Measurements from ENCODE around the gene AUTS2.

AUTS2 gene

GRCh38 chr7:70778585-70778984, 1180.3 kb downstream of the AUTS2 start:
- Histone ChIP-seq H3K27ac (ENCODE audit: low read depth, low read length) (no peak overlapping the region), H3K36me3 (ENCODE audit: control insufficient read depth in 1 of 2, insufficient read depth in 2 of 2, low read length in 2 of 2) (peaks cover 10 to 59% of the 10 kb centered on the region in 2 donors), H3K4me1 (ENCODE audit: control insufficient read depth in 1 of 2, insufficient read depth in 2 of 2, low read length in 2 of 2) (no peaks in the 10 kb centered on the region), H3K9ac (ENCODE audit: low read depth in 1 of 2, low read length in 2 of 2) (no peak overlapping the region), H3K4me3 (ENCODE audit: low read depth in 1 of 2, low read length in 2 of 2) (no peak overlapping the region), H3K27me3 (ENCODE audit: control insufficient read depth in 1 of 2, insufficient read depth in 2 of 2, low read length in 2 of 2) (no peaks in the 10 kb centered on the region), H3K9me3 (ENCODE audit: control insufficient read depth in 1 of 2, low read length in 2 of 2) (no peaks in the 10 kb centered on the region)

- H3K36me3 ChIP-seq (ENCODE audit: control insufficient read depth in 1 of 2, insufficient read depth in 2 of 2, low read length in 2 of 2) = peaks cover 6 to 59% of the 10 kb centered on the region in 2 donors
- no peaks in the 10 kb centered on the region for H3K9me3 ChIP-seq (ENCODE audit: control insufficient read depth in 1 of 2, low read length in 2 of 2)
- no peak overlapping the region for H3K4me3 ChIP-seq (ENCODE audit: low read depth in 1 of 2, low read length in 2 of 2)
- H3K4me1 ChIP-seq (ENCODE audit: control insufficient read depth in 1 of 2, insufficient read depth in 2 of 2, low read length in 2 of 2) = no peaks in the 10 kb centered on the region
- H3K9ac ChIP-seq (ENCODE audit: low read depth in 1 of 2, low read length in 2 of 2) = no peak overlapping the region
- H3K27ac ChIP-seq (ENCODE audit: low read depth, low read length) = no peak overlapping the region
- H3K27me3 ChIP-seq (ENCODE audit: control insufficient read depth in 1 of 2, insufficient read depth in 2 of 2, low read length in 2 of 2) = no peaks in the 10 kb centered on the region
Observed at GRCh38 chr7:70779321-70779720, 1181.0 kb downstream of the AUTS2 start.

GRCh38 chr7:70781922-70782311, 1183.6 kb downstream of the AUTS2 start:
- no peak overlapping the region for H3K27ac ChIP-seq (ENCODE audit: low read depth, low read length)
- H3K9me3 ChIP-seq (ENCODE audit: control insufficient read depth in 1 of 2, low read length in 2 of 2) = no peaks in the 10 kb centered on the region
- H3K4me3 ChIP-seq (ENCODE audit: low read depth in 1 of 2, low read length in 2 of 2) = no peak overlapping the region
- no peaks in the 10 kb centered on the region for H3K4me1 ChIP-seq (ENCODE audit: control insufficient read depth in 1 of 2, insufficient read depth in 2 of 2, low read length in 2 of 2)
- no peak overlapping the region for H3K9ac ChIP-seq (ENCODE audit: low read depth in 1 of 2, low read length in 2 of 2)
- H3K27me3 ChIP-seq (ENCODE audit: control insufficient read depth in 1 of 2, insufficient read depth in 2 of 2, low read length in 2 of 2) = no peaks in the 10 kb centered on the region
- peaks cover 21 to 80% of the 10 kb centered on the region in 2 donors for H3K36me3 ChIP-seq (ENCODE audit: control insufficient read depth in 1 of 2, insufficient read depth in 2 of 2, low read length in 2 of 2)

- Histone ChIP-seq H3K27ac (ENCODE audit: low read depth, low read length) (no peak overlapping the region), H3K27me3 (ENCODE audit: control insufficient read depth in 1 of 2, insufficient read depth in 2 of 2, low read length in 2 of 2) (no peaks in the 10 kb centered on the region), H3K4me1 (ENCODE audit: control insufficient read depth in 1 of 2, insufficient read depth in 2 of 2, low read length in 2 of 2) (no peaks in the 10 kb centered on the region), H3K4me3 (ENCODE audit: low read depth in 1 of 2, low read length in 2 of 2) (no peak overlapping the region), H3K36me3 (ENCODE audit: control insufficient read depth in 1 of 2, insufficient read depth in 2 of 2, low read length in 2 of 2) (peaks cover 21 to 79% of the 10 kb centered on the region in 2 donors), H3K9me3 (ENCODE audit: control insufficient read depth in 1 of 2, low read length in 2 of 2) (no peaks in the 10 kb centered on the region), H3K9ac (ENCODE audit: low read depth in 1 of 2, low read length in 2 of 2) (no peak overlapping the region)
Observed at GRCh38 chr7:70782796-70783195, 1184.5 kb downstream of the AUTS2 start.

GRCh38 chr7:70785427-70785826, 1187.2 kb downstream of the AUTS2 start:
- Histone ChIP-seq H3K36me3 (ENCODE audit: control insufficient read depth in 1 of 2, insufficient read depth in 2 of 2, low read length in 2 of 2) (peaks cover 21 to 80% of the 10 kb centered on the region in 2 donors), H3K4me3 (ENCODE audit: low read depth in 1 of 2, low read length in 2 of 2) (no peak overlapping the region), H3K27ac (ENCODE audit: low read depth, low read length) (no peak overlapping the region), H3K9ac (ENCODE audit: low read depth in 1 of 2, low read length in 2 of 2) (no peak overlapping the region), H3K9me3 (ENCODE audit: control insufficient read depth in 1 of 2, low read length in 2 of 2) (no peaks in the 10 kb centered on the region), H3K4me1 (ENCODE audit: control insufficient read depth in 1 of 2, insufficient read depth in 2 of 2, low read length in 2 of 2) (no peaks in the 10 kb centered on the region), H3K27me3 (ENCODE audit: control insufficient read depth in 1 of 2, insufficient read depth in 2 of 2, low read length in 2 of 2) (no peaks in the 10 kb centered on the region)

GRCh38 chr7:70786076-70786475, 1187.8 kb downstream of the AUTS2 start:
- Histone ChIP-seq H3K4me1 (ENCODE audit: control insufficient read depth in 1 of 2, insufficient read depth in 2 of 2, low read length in 2 of 2) (no peaks in the 10 kb centered on the region), H3K9me3 (ENCODE audit: control insufficient read depth in 1 of 2, low read length in 2 of 2) (no peaks in the 10 kb centered on the region), H3K9ac (ENCODE audit: low read depth in 1 of 2, low read length in 2 of 2) (no peak overlapping the region), H3K27ac (ENCODE audit: low read depth, low read length) (no peak overlapping the region), H3K4me3 (ENCODE audit: low read depth in 1 of 2, low read length in 2 of 2) (no peak overlapping the region), H3K27me3 (ENCODE audit: control insufficient read depth in 1 of 2, insufficient read depth in 2 of 2, low read length in 2 of 2) (no peaks in the 10 kb centered on the region), H3K36me3 (ENCODE audit: control insufficient read depth in 1 of 2, insufficient read depth in 2 of 2, low read length in 2 of 2) (peaks cover 21 to 86% of the 10 kb centered on the region in 2 donors)

- Histone ChIP-seq H3K9me3 (ENCODE audit: control insufficient read depth in 1 of 2, low read length in 2 of 2) (no peaks in the 10 kb centered on the region), H3K4me1 (ENCODE audit: control insufficient read depth in 1 of 2, insufficient read depth in 2 of 2, low read length in 2 of 2) (no peaks in the 10 kb centered on the region), H3K27ac (ENCODE audit: low read depth, low read length) (no peak overlapping the region), H3K27me3 (ENCODE audit: control insufficient read depth in 1 of 2, insufficient read depth in 2 of 2, low read length in 2 of 2) (no peaks in the 10 kb centered on the region), H3K36me3 (ENCODE audit: control insufficient read depth in 1 of 2, insufficient read depth in 2 of 2, low read length in 2 of 2) (peaks cover 18 to 85% of the 10 kb centered on the region in 2 donors), H3K9ac (ENCODE audit: low read depth in 1 of 2, low read length in 2 of 2) (no peak overlapping the region), H3K4me3 (ENCODE audit: low read depth in 1 of 2, low read length in 2 of 2) (no peak overlapping the region)
Observed at GRCh38 chr7:70787286-70787685, 1189.0 kb downstream of the AUTS2 start.

GRCh38 chr7:70787771-70788170, 1189.5 kb downstream of the AUTS2 start:
- H3K4me1 ChIP-seq (ENCODE audit: control insufficient read depth in 1 of 2, insufficient read depth in 2 of 2, low read length in 2 of 2) = no peaks in the 10 kb centered on the region
- H3K9ac ChIP-seq (ENCODE audit: low read depth in 1 of 2, low read length in 2 of 2) = no peak overlapping the region
- no peaks in the 10 kb centered on the region for H3K9me3 ChIP-seq (ENCODE audit: control insufficient read depth in 1 of 2, low read length in 2 of 2)
- H3K27me3 ChIP-seq (ENCODE audit: control insufficient read depth in 1 of 2, insufficient read depth in 2 of 2, low read length in 2 of 2) = no peaks in the 10 kb centered on the region
- H3K4me3 ChIP-seq (ENCODE audit: low read depth in 1 of 2, low read length in 2 of 2) = no peak overlapping the region
- peaks cover 15 to 83% of the 10 kb centered on the region in 2 donors for H3K36me3 ChIP-seq (ENCODE audit: control insufficient read depth in 1 of 2, insufficient read depth in 2 of 2, low read length in 2 of 2)
- no peak overlapping the region for H3K27ac ChIP-seq (ENCODE audit: low read depth, low read length)

- Histone ChIP-seq H3K9ac (ENCODE audit: low read depth in 1 of 2, low read length in 2 of 2) (no peak overlapping the region), H3K36me3 (ENCODE audit: control insufficient read depth in 1 of 2, insufficient read depth in 2 of 2, low read length in 2 of 2) (peaks cover 15 to 79% of the 10 kb centered on the region in 2 donors), H3K27ac (ENCODE audit: low read depth, low read length) (no peak overlapping the region), H3K4me1 (ENCODE audit: control insufficient read depth in 1 of 2, insufficient read depth in 2 of 2, low read length in 2 of 2) (no peaks in the 10 kb centered on the region), H3K4me3 (ENCODE audit: low read depth in 1 of 2, low read length in 2 of 2) (no peak overlapping the region), H3K27me3 (ENCODE audit: control insufficient read depth in 1 of 2, insufficient read depth in 2 of 2, low read length in 2 of 2) (no peaks in the 10 kb centered on the region), H3K9me3 (ENCODE audit: control insufficient read depth in 1 of 2, low read length in 2 of 2) (no peaks in the 10 kb centered on the region)
Observed at GRCh38 chr7:70788276-70788675, 1190.0 kb downstream of the AUTS2 start.

GRCh38 chr7:70789481-70790214, 1191.4 kb downstream of the AUTS2 start:
- no peak overlapping the region for H3K9ac ChIP-seq (ENCODE audit: low read depth in 1 of 2, low read length in 2 of 2)
- H3K27me3 ChIP-seq (ENCODE audit: control insufficient read depth in 1 of 2, insufficient read depth in 2 of 2, low read length in 2 of 2) = no peaks in the 10 kb centered on the region
- no peak overlapping the region for H3K4me3 ChIP-seq (ENCODE audit: low read depth in 1 of 2, low read length in 2 of 2)
- peaks cover 15 to 71% of the 10 kb centered on the region in 2 donors for H3K36me3 ChIP-seq (ENCODE audit: control insufficient read depth in 1 of 2, insufficient read depth in 2 of 2, low read length in 2 of 2)
- no peaks in the 10 kb centered on the region for H3K9me3 ChIP-seq (ENCODE audit: control insufficient read depth in 1 of 2, low read length in 2 of 2)
- H3K4me1 ChIP-seq (ENCODE audit: control insufficient read depth in 1 of 2, insufficient read depth in 2 of 2, low read length in 2 of 2) = no peaks in the 10 kb centered on the region
- no peak overlapping the region for H3K27ac ChIP-seq (ENCODE audit: low read depth, low read length)
